Caki2 (cell line): ENCODE measurements around the gene MRGPRF. TPM values are rescaled to one million over a fixed set of nuclear protein-coding genes. Genes with fewer than 3 reads are reported as not detected.
"Not testable (repeated sequence)": the region's sequence is repeated elsewhere in the genome, so short reads cannot be mapped to it uniquely, and the experiment has no call there.

Experiments used
- DNase-seq: peaks from one replicate; pipeline ENCODE4 v3.0.0-alpha.2; 2015; ENCODE audit warnings: low read depth
- in situ Hi-C: cut with HindIII; loops from 2 replicates; pipeline ENCODE4 v1.10.0; 2016; ENCODE audit warnings: low sequenced_read_pairs, low pct_unique_long_range_greater_than_20kb, mixed read lengths
- total RNA-seq: library from RNA; depleted of rRNA; stranded (reverse); fragments of >200 nt; shearing (Covaris generic); gene quantifications from 2 replicates; pipeline ENCODE4 v1.2.3, GENCODE V29; 2014; ENCODE audit warnings: low replicate concordance

Gene MRGPRF
- total RNA-seq, 1 experiment from 2014 or later, result not detected

DNA sequence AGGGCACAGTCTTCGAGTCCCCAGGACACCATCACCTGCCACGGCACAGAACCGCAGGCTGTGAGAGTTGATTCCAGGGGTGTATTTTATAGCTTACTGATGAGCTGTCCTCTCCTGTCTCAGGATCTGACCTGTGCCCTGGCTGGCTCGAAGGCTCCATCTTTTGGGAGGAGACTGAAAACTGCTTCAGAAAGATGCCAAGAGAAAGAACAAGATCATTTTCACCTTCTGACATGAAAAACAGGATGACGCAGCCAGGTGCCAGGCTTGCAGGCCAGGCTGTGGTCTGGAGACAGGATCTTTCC, 34.5 kb downstream of the MRGPRF start:
- in situ Hi-C loops, result no loop called here

DNA sequence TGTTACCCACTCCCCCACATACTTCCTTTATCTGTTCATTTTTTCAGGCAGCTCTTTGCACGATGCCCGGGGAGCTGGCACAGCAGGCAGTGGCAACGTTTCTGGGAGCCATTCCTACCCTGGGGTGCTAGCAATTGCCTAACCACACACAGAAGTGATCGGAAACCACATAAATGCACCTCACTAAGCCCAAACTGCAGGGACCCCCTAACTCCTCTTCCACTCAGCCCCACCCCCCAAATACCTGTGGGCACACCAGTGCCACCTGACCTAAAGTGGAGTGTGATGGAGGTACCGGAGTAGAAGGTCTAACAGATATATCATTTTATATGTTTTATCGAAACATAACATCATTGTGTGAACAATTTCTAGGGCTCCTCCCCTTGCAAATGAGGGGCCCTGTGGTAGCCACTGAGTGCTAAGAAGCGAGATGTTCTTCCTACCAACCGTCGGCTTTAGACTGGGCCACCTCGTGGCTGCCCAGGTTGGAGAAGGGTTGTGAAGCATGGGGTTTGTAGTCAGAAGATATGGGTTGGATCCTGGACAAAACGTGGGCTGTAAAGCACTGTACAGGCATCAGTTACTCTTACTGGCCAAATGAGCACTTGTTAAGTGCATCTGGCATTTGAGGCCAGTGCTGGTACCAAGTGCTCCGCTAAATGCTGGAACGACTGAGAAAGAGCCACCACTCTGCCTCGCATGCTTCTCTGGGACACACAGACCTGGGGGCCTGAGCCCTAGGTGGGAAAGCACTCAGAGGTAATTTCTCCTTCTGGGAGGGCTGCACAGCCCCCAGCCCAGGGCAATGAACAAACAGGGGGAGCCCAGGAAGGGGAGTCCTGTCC, 35.0 kb downstream of the MRGPRF start:
- in situ Hi-C loops, result no loop called here
- no peak for DNase-seq

More for the DNA sequence above, 34.5 kb downstream of the MRGPRF start:
- DNase-seq, result no peak

DNA sequence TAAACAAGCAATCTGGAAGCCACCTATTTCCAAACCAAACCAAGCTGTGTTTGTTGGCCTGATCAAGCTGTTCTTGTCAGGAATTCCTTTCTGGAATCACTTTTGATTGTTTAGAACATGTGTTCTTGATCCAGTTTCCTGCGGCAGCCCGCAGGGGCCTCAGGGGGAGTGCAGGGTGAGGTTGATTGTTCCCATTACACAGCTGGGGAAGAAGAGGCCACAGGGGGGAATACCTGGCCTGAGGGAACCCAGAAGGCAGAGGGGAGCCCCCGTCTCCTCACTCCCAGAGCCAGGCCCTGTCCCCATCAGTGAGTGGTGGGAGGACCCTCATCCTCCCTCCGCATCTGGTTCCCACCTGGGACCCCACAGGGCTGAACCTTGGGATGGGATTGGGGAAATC, 36.5 kb downstream of the MRGPRF start:
- in situ Hi-C loops, result no loop called here
- no peak for DNase-seq

DNA sequence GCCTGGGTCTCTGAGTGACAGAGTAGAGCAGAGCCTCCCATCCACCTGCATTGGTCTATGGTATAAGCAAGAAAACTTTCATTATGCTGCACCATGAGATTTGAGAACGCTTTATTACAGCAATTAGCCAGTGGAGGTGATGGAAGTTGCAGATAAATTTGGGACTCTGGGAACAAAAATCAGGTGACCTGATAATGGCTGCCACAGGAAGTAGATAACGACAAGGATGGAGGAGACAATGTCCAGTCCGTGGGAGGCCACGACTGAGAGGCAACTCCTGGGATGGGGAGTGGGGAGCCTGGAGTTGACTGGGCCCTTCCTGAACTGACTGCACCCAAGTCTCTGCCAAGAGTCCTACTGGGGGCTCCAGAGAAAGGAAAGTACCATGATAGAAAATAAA, 37.0 kb downstream of the MRGPRF start:
- no peak for DNase-seq
- in situ Hi-C loops, result no loop called here

DNA sequence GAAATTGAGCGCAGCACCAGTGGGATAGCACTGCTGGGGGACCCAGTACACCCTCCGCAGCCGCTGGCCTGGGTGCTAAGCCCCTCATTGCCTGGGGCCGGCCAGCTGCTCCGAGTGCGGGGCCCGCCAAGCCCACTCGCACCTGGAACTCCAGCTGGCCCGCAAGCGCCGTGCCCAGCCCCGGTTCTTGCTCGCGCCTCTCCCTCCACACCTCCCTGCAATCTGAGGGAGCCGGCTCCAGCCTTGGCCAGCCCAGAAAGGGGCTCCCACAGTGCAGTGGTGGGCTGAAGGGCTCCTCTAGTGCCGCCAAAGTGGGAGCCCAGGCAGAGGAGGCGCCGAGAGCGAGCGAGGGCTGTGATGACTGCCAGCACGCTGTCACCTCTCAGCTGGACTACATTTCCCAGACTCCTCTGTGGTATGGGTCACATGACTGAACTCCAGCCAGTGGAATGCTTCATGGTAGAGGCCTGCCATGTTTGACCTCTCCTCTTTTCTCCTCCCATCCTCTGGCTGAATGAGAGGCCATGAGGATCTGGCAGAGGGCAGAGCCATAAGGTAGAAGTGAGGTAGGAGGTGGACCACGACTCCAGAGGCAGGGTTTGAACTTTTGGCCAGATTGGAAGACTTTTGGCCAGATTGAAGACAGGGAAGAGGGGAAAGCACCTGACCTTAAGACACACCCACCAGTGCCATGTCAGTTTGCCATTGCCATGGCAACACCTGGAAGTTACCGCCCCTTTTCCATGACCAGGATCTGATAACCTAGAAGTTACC, 38.4 kb downstream of the MRGPRF start:
- DNase-seq, result peak; percentile 54
- in situ Hi-C loops, result no loop called here

DNA sequence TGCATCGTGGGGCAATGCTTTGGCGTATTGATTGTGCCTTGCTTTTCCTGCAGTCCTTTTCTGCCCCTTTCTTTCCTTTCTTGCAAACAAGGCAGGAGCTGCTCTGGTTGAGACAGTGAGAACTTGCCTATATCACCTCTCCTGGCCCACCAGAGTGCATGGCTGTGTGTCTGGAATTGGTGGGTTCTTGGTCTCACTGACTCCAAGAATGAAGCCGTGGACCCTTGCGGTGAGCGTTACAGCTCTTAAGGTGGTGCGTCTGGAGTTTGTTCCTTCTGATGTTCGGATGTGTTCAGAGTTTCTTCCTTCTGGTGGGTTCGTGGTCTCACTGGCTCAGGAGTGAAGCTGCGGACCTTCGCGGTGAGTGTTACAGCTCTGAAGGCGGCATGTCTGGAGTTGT, 39.3 kb downstream of the MRGPRF start:
- DNase-seq, in situ Hi-C loops: not testable (repeated sequence)

DNA sequence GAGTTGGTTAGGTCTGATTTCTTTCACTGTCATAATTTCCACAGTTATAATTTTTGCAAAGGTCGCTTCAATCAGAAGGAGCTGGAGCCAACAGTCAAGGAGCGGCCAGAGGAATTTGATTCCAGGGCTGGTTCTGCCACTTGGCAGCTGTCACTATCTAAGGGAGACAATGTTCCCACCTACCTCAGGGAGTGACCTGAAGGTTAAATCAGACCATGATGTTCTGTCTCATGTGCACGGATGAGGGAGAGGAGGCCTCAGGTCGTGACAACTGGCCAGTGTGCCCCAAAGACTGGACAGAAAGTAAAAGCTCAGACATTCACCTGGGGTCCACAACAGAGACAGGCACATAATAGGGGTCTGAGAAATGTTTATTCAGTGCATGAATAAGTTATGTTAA, 39.8 kb downstream of the MRGPRF start:
- in situ Hi-C loops, result no loop called here
- DNase-seq, result no peak

DNA sequence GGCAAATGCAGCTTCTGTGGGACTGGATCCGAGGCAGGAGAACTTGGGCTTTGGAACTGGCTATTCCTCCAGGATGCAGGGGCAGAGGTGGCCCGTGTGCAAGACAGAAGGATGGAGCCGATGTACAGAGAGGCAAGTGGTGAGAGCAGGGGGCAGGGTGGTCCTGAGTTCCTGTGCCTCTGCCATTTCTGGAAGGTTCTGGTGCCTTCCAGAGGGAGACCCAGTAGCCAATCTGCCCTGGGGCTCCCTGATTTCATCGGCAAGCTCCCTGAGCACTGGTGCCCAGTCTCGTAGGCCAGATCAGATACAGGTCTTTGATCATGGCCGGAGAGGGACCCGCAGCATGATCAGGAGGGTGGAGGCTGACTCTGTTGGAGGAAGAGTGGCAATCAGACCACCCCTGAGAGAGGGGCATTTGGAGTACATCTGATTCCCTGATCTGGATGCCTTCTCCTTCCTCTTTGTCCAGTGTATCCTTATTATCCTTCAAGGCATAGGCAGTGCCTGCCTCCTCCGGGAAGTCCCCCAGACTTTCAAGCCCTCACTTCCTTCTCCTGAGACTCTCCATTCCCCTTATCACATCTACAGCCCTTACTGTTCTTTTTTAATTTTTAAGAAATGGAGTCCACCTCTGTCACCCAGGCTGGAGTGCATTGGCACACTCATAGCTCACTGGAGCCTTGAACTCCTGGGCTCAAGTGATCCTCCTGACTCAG, 42.0 kb downstream of the MRGPRF start:
- no peak for DNase-seq
- in situ Hi-C loops, result no loop called here

DNA sequence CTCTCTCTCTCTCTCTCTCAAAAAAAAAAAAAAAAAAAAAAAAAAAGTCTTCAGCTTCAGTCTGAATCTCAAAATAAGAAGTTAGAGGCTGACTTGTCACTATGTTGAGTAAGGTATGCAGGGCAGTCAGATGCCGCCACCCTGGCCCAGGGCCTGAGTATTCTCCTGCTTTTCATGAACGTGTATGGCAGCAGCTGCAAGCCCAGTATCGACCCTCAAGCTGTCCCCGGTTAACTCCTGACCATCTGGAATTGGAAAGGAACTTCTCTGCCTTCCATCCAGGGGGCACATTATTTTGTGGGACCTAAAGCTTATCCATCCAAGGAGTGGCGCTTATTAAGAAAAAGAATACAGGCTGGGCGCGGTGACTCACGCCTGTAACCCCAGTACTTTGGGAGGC, 43.7 kb downstream of the MRGPRF start:
- DNase-seq, result no peak
- in situ Hi-C loops, result no loop called here

DNA sequence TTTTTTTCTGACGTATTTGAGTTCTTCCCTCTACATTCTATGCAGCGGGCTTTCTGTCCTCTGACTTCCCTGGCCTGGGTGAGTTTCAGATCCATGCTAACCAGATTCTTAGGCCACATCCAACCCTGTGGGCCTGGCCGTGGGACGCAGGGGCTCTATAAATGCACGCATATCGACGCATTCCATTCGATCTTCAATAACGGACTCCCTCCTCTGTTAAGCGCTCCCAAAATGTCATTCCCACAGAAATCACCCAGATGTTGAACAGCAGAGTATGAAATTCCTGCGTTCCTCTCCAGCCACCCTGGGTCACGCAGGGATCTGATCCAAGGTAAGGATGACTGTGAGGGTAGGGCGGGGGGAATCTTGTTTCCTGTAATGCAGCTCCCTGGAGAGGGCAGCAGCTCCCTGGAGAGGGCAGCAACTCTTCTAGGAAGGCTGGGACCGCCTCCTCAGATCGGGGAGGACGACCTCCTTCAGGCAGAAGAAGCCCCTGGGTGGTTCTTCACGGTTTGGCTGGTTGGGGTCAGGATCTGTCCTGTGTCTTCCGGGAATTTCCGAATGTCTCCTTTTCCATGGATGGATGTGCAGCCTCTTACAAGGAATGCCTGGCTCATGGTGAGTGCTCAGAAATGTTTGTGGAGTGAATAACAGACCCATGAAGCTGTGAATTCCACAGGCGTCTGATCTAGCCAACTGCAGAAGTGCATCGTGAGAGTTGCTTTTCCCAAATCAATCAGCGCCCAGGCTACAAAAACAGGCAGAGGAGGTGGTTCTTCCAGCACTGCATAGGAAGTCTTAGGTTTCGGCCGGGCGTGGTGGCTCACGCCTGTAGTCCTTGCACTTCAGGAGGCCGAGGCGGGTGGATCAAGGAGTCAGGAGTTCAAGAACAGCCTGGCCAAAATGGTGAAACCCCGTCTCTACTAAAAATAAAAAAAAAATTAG, 44.5 kb downstream of the MRGPRF start:
- DNase-seq, result no peak
- in situ Hi-C loops, result no loop called here

DNA sequence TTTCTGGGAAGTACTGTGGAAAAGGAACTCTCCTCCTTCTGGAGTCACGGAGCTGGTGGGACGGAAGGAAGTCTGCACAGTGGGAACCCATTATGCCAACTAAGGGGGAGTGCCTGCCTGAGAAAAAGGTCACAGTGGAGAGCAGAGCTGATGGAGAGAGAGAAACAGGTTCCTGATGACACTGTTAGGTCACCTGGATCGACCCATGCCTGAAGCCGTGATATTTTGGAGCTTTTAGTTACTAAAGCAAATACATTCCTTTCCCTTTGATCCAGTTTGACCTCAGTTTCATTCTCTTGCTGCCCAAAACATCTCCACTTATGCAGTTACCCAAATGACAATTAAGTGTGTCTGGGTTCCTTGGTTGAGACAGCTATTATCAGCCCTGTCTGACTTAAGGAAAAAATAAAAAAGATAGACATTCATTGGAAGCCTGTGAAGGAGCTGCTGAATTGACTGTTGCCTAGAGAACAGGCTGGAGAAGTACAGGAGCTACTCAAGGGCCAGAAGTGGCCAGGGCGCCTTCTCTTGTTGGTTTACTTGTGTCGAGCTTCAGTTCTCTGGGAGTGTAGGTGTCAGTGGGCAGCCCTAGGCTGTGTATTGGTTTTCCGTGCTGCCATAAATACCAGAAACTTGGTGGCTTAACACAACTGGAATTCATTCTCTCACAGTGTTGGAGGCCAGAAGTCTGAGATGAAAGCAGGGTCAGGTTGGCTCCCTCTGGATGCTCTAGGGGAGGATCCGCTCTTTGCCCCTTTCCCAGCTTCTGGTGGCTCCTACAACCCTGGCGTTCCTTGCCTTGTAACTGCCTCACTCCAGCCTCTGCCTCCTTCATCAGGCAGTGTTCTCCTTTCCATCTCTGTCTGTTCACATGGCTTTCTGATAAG, 45.9 kb downstream of the MRGPRF start:
- in situ Hi-C loops, result no loop called here
- no peak for DNase-seq

DNA sequence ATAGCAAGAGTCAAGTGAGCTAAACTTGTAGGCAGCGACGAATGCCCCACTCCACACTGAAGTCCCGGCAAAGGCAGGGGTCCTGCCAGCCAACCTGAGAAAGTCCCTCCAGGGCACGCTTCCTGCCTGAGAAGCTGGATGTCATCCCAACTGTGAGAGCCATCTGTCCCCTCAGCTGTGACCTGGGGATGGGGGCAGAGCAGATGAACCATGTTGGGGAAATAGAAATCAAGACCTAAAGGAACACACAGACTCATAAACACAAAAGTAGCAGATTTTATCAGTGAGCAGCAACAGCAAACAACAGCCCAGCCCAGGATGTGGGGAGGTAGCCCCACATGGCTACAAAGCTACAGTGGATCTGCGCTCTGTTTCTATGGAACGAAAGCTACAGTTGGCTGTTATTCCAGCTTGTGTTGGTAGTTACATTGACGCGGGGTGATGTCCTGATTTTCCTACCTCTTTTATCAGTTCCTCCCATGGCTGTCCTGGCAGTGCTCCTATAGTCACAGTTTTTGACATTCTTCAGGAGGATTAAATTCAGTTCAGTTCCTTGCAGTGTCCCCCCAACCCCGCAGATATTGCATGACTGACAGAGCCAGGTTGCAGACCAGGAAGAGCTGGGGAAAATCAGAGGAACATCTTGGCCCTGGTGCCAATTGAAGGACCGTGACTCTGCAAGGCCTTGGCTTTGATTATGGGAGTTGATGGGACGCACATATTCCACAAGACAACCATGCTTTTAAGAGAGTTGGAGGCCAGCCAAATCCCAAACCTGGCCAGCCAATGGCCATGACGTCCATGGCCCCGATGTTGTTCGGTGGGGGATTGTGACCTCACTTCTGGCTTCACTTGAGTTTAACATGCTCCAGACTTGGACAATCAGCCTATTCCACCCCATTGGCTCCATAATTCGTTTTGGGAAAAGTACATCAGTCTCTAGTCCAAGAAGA, 46.9 kb downstream of the MRGPRF start:
- in situ Hi-C loops, result no loop called here

DNA sequence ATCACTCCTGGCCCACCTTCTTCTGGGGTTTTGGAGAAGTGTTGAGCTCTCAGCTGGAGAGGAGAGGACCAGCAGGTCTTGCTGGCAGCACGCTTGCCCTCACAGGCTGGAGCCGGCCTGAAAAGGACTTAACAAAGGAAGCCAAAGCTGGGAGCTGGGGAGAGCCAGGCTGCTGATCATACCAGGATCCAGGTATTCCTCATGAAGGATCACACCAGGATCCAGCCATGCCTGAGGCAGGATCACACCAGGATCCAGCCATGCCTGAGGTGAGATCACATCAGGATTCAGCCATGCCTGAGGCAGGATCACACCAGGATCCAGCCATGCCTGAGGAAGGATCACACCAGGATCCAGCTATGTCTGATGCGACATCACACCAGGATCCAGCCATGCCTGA, 49.3 kb downstream of the MRGPRF start:
- in situ Hi-C loops, result no loop called here
- DNase-seq, result no peak

More for the DNA sequence above, 46.9 kb downstream of the MRGPRF start:
- DNase-seq, result no peak

DNA sequence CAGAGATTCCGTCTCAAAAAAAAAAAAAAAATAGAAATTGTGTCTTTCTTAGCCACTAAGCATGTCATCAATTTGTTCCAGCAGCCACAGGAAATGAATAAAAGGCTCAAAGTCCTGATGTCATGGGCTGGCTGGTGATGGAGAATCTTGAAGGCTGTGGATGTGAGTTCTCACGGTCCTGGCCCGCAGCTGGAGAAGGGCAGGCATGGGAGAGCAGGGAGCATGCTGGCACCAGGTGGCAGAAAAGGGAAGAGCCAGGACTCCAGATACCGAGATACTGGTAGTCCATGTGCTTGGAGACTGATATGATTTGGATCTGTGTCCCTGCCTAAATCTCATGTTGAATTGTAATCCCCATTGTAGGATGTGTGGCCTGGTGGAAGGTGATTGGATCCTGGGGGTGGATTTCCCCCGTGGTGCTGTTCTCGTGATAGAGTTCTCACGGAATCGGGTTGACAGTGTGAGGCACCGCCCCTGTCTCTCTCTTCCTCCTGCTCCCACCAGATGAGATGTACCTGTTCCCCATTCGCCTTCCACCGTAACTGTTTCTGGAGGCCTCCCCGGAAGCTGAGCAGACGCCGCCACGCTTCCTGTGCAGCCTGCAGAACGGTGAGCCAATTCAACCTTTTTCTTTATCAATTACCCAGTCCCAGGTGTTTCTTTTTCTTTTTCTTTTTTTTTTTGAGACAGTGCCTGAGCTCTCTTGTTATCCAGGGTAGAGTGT, 50.4 kb downstream of the MRGPRF start:
- in situ Hi-C loops, result no loop called here
- DNase-seq, result no peak

DNA sequence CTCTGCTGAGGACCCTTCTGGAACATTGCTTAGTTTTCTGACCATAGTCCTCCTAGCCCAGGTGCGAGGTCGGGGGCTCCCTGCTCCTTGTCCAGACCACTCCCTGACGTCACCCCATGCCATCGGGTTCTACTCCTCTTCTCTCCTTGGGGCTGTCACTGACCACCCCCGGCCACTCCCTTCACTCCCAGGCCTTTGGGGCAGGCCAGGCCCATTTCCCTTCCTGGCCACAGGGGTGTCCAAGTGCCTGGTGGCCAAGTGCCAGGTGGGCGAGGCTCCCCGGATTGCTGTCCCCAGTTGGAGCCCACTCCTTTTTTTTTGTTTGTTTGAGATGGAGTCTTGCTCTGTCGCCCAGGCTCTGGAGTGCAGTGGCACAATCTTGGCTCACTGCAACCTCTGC, 51.8 kb downstream of the MRGPRF start:
- DNase-seq, result no peak
- in situ Hi-C loops, result no loop called here
